ENCODE results near the gene PCOLCE2. TPM values are rescaled to one million over a fixed set of nuclear protein-coding genes. Genes with fewer than 3 reads are reported as not detected.

Gene PCOLCE2
- total RNA-seq, 1 donor from 2014 or later, result 23.3 TPM

GRCh38 chr3:142892714-142893113 lies 3.8 kb upstream of the PCOLCE2 start:
- intact Hi-C loops (cut with DNase I), result no loop called here

GRCh38 chr3:142890592-142890991 lies 1.7 kb upstream of the PCOLCE2 start:
- ATAC-seq, result no peak
- no peak overlapping the region for H3K27ac ChIP-seq
- DNase-seq, result no peak
- peaks cover 12% of the 10 kb centered on the region for H3K4me1 ChIP-seq
- TF ChIP-seq, protein P1, sequence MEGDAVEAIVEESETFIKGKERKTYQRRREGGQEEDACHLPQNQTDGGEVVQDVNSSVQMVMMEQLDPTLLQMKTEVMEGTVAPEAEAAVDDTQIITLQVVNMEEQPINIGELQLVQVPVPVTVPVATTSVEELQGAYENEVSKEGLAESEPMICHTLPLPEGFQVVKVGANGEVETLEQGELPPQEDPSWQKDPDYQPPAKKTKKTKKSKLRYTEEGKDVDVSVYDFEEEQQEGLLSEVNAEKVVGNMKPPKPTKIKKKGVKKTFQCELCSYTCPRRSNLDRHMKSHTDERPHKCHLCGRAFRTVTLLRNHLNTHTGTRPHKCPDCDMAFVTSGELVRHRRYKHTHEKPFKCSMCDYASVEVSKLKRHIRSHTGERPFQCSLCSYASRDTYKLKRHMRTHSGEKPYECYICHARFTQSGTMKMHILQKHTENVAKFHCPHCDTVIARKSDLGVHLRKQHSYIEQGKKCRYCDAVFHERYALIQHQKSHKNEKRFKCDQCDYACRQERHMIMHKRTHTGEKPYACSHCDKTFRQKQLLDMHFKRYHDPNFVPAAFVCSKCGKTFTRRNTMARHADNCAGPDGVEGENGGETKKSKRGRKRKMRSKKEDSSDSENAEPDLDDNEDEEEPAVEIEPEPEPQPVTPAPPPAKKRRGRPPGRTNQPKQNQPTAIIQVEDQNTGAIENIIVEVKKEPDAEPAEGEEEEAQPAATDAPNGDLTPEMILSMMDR (IDR thresholded peaks at IDR 0.05), result no peak
- H3K36me3 ChIP-seq, result no peaks in the 10 kb centered on the region
- H3K9me3 ChIP-seq, result no peaks in the 10 kb centered on the region
- intact Hi-C loops (cut with DNase I), result no loop called here
- no peak overlapping the region for H3K4me3 ChIP-seq
- H3K27me3 ChIP-seq, result peaks cover 21% of the 10 kb centered on the region

More at GRCh38 chr3:142892714-142893113, 3.8 kb upstream of the PCOLCE2 start:
- no peaks in the 10 kb centered on the region for H3K36me3 ChIP-seq
- H3K9me3 ChIP-seq, result no peaks in the 10 kb centered on the region
- DNase-seq, result no peak
- H3K4me3 ChIP-seq, result no peak overlapping the region
- no peak overlapping the region for H3K27ac ChIP-seq
- ATAC-seq, result no peak
- peaks cover 17% of the 10 kb centered on the region for H3K27me3 ChIP-seq
- peaks cover 9% of the 10 kb centered on the region for H3K4me1 ChIP-seq
- TF ChIP-seq, protein P1 (IDR thresholded peaks at IDR 0.05), result no peak

DNA sequence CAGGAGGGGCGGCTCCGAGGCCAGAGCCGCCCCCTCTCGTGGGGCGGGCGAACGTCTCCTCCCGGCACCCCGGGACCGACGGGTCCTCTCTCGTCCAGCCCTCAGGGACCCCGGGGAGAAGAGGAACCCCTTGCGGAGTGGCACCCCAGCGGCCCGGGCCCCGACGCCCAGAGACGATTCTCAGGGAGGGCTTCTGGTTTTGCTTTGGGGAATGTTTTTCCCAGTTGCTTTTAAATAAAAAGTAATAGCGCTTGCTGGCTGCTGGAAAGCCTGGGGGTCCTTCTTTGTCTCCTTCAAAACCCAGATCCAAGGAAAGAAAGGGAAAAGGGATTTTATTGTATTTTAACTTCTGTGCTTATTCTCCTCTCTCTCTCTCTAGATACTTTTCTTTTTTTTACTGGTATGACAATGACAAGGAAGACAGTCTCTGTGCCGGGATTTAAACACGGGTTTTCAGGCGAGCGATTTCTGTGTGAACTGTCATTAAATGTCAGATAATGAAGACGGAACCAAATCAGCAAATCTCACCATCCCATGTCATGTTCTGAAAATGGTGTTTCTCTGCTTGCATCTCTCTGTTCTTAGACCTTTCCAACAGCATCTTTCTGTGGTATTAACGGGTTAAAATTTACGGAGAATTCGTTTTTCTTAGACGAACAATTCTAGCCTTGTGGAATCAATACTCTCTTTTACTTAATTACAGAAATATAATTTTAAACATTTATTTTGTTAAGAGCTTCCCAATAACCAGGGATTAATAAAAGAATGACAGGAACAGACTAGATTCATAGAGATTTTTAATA lies 530 bp upstream of the PCOLCE2 start:
- no peaks in the 10 kb centered on the region for H3K9me3 ChIP-seq
- DNase-seq, result peak; percentile 69
- ATAC-seq, result peak; percentile 72
- peak overlapping the region; percentile 52 for H3K4me3 ChIP-seq
- H3K27me3 ChIP-seq, result peaks cover 21% of the 10 kb centered on the region
- H3K27ac ChIP-seq, result no peak overlapping the region
- intact Hi-C loops (cut with DNase I), result no loop called here
- TF ChIP-seq, protein P1 (IDR thresholded peaks at IDR 0.05), result no peak
- no peaks in the 10 kb centered on the region for H3K36me3 ChIP-seq
- peaks cover 12% of the 10 kb centered on the region for H3K4me1 ChIP-seq

- TF ChIP-seq, protein P1 (IDR thresholded peaks at IDR 0.05), result no peak
- ATAC-seq (peak; percentile 51), DNase-seq (no peak)
- H3K36me3 ChIP-seq, result no peaks in the 10 kb centered on the region
- peaks cover 12% of the 10 kb centered on the region for H3K4me1 ChIP-seq
- intact Hi-C loops (cut with DNase I), result no loop called here
- H3K27ac ChIP-seq, result no peak overlapping the region
- H3K27me3 ChIP-seq, result peaks cover 21% of the 10 kb centered on the region
- peak overlapping the region; percentile 52 for H3K4me3 ChIP-seq
- no peaks in the 10 kb centered on the region for H3K9me3 ChIP-seq
These were observed 793 bp downstream of the PCOLCE2 start for GRCh38 chr3:142888099-142888480.

- TF ChIP-seq, protein P1 (IDR thresholded peaks at IDR 0.05), result no peak
- Histone ChIP-seq H3K36me3 (no peaks in the 10 kb centered on the region), H3K4me1 (peaks cover 12% of the 10 kb centered on the region), H3K9me3 (no peaks in the 10 kb centered on the region), H3K27me3 (peaks cover 21% of the 10 kb centered on the region), H3K27ac (no peak overlapping the region), H3K4me3 (no peak overlapping the region)
- ATAC-seq (no peak), DNase-seq (no peak)
- intact Hi-C loops (cut with DNase I), result no loop called here
These were observed 1.9 kb downstream of the PCOLCE2 start for GRCh38 chr3:142886940-142887339.
